22Rv1 (cell line): ENCODE results near the gene TANK.
"Not testable (repeated sequence)": the region's sequence is repeated elsewhere in the genome, so short reads cannot be mapped to it uniquely, and the experiment has no call there.

Experiments
- H3K27ac ChIP-seq: fragments of 450-650 bp; 2 replicates; pipeline ENCODE4 v1.5.1; 2017
- CTCF ChIP-seq: fragments of 450-650 bp; IDR thresholded peaks from 2 replicates; pipeline ENCODE4 v1.5.1; 2017; ENCODE audit warnings: mild to moderate bottlenecking
- ZFX ChIP-seq: fragments of 450-650 bp; IDR thresholded peaks from 2 replicates; pipeline ENCODE4 v1.6.1; 2017; ENCODE audit warnings: antibody characterized with exemption, borderline replicate concordance

TANK gene

GRCh38 chr2:161190050-161190449 lies 29.8 kb downstream of the TANK start:
- no peak for TF ChIP-seq CTCF
- no peak for TF ChIP-seq ZFX
- no peak overlapping the region for H3K27ac ChIP-seq

GRCh38 chr2:161195602-161196001 lies 35.4 kb downstream of the TANK start:
- H3K27ac ChIP-seq = not testable (repeated sequence)

GRCh38 chr2:161199912-161200701 lies 39.9 kb downstream of the TANK start:
- H3K27ac ChIP-seq = no peak overlapping the region
- TF ChIP-seq ZFX (no peak), CTCF (no peak)

- TF ChIP-seq ZFX (no peak), CTCF (no peak)
- no peak overlapping the region for H3K27ac ChIP-seq
Measured at GRCh38 chr2:161204846-161205245, 44.6 kb downstream of the TANK start.

- TF ChIP-seq CTCF (no peak), ZFX (no peak)
- H3K27ac ChIP-seq = no peak overlapping the region
Measured at GRCh38 chr2:161206471-161207032, 46.3 kb downstream of the TANK start.

GRCh38 chr2:161207941-161208340 lies 47.7 kb downstream of the TANK start:
- H3K27ac ChIP-seq = no peak overlapping the region
- no peak for TF ChIP-seq CTCF
- TF ChIP-seq ZFX = no peak

- no peak overlapping the region for H3K27ac ChIP-seq
Measured at GRCh38 chr2:161208527-161209139, 48.4 kb downstream of the TANK start.

More at GRCh38 chr2:161208527-161209139, 48.4 kb downstream of the TANK start:
- TF ChIP-seq ZFX (no peak), CTCF (no peak)
